Measurements from ENCODE around the gene SSR4.
"Not testable (repeated sequence)": the region's sequence is repeated elsewhere in the genome, so short reads cannot be mapped to it uniquely, and the experiment has no call there.

Gene SSR4

GRCh38 chrX:153804100-153804595, 9.7 kb downstream of the SSR4 start:
- no peak for DNase-seq (ENCODE audit: low read depth)

- DNase-seq (ENCODE audit: low read depth) = no peak
These were observed 10.2 kb downstream of the SSR4 start for GRCh38 chrX:153804621-153805020.

GRCh38 chrX:153805436-153805835, 11.0 kb downstream of the SSR4 start:
- no peak for DNase-seq (ENCODE audit: low read depth)

- no peak for DNase-seq (ENCODE audit: low read depth)
These were observed 12.6 kb downstream of the SSR4 start for GRCh38 chrX:153806999-153807575.

- no peak for DNase-seq (ENCODE audit: low read depth)
These were observed 13.5 kb downstream of the SSR4 start for GRCh38 chrX:153807976-153808375.

- DNase-seq (ENCODE audit: low read depth) = no peak
These were observed 17.8 kb downstream of the SSR4 start for GRCh38 chrX:153812220-153812619.

- DNase-seq (ENCODE audit: low read depth) = no peak
These were observed 18.7 kb downstream of the SSR4 start for GRCh38 chrX:153813161-153813560.

- DNase-seq (ENCODE audit: low read depth) = no peak
These were observed 20.3 kb downstream of the SSR4 start for GRCh38 chrX:153814591-153815315.

GRCh38 chrX:153816831-153817690, 22.6 kb downstream of the SSR4 start:
- no peak for DNase-seq (ENCODE audit: low read depth)

GRCh38 chrX:153818064-153818463, 23.6 kb downstream of the SSR4 start:
- not testable (repeated sequence) for DNase-seq (ENCODE audit: low read depth)

GRCh38 chrX:153818571-153819383, 24.3 kb downstream of the SSR4 start:
- peak; percentile 37 for DNase-seq (ENCODE audit: low read depth)

GRCh38 chrX:153819384-153820040, 25.0 kb downstream of the SSR4 start:
- peak; percentile 7 for DNase-seq (ENCODE audit: low read depth)

GRCh38 chrX:153820601-153821000, 26.1 kb downstream of the SSR4 start:
- no peak for DNase-seq (ENCODE audit: low read depth)

- DNase-seq (ENCODE audit: low read depth) = no peak
These were observed 26.6 kb downstream of the SSR4 start for GRCh38 chrX:153821066-153821465.

GRCh38 chrX:153824348-153824747, 29.9 kb downstream of the SSR4 start:
- DNase-seq (ENCODE audit: low read depth) = no peak

GRCh38 chrX:153825042-153825441, 30.6 kb downstream of the SSR4 start:
- no peak for DNase-seq (ENCODE audit: low read depth)

- DNase-seq (ENCODE audit: low read depth) = no peak
These were observed 32.5 kb downstream of the SSR4 start for GRCh38 chrX:153827016-153827415.

- DNase-seq (ENCODE audit: low read depth) = no peak
These were observed 33.4 kb downstream of the SSR4 start for GRCh38 chrX:153827903-153828302.

- DNase-seq (ENCODE audit: low read depth) = no peak
These were observed 33.8 kb downstream of the SSR4 start for GRCh38 chrX:153828308-153828707.

- peak; percentile 11 for DNase-seq (ENCODE audit: low read depth)
These were observed 34.5 kb downstream of the SSR4 start for GRCh38 chrX:153828723-153829548.

- no peak for DNase-seq (ENCODE audit: low read depth)
These were observed 35.0 kb downstream of the SSR4 start for GRCh38 chrX:153829549-153829798.
